ENCODE measurements around the gene AKNAD1. TPM values are rescaled to one million over a fixed set of nuclear protein-coding genes. Genes with fewer than 3 reads are reported as not detected.

AKNAD1 gene
- total and polyA plus RNA-seq, 2 donors (not counting 1 experiment from before 2014, with no cell fraction given) = not detected

- Histone ChIP-seq H3K4me1 (ENCODE audit: control insufficient read depth in 2 of 2, insufficient read depth in 2 of 2, low read length in 2 of 2) (no peaks in the 10 kb centered on the region), H3K4me3 (ENCODE audit: control extremely low read depth in 1 of 5, extremely low read depth in 1 of 5, insufficient read depth in 1 of 5, low read depth in 2 of 5, low read length in 4 of 5) (no peak overlapping the region), H3K4me2 (replicated peaks; ENCODE audit: low read depth, low read length, poor library complexity, severe bottlenecking) (no peak overlapping the region), H3K27me3 (replicated peaks in 1 of 4; ENCODE audit: control extremely low read depth in 1 of 4, control insufficient read depth in 3 of 4, insufficient read depth in 4 of 4, low read length in 3 of 4) (no peaks in the 10 kb centered on the region), H4K20me1 (ENCODE audit: control insufficient read depth, insufficient read depth, low read length, poor library complexity, severe bottlenecking) (no peaks in the 10 kb centered on the region), H3K9ac (ENCODE audit: low read length) (no peak overlapping the region), H2AFZ (ENCODE audit: insufficient read depth, low read depth, low read length, poor library complexity, severe bottlenecking) (no peak overlapping the region), H3K36me3 (replicated peaks in 1 of 2; ENCODE audit: control extremely low read depth in 1 of 2, control insufficient read depth in 1 of 2, extremely low read depth in 1 of 2, insufficient read depth in 2 of 2, low read length in 1 of 2) (peaks cover 7 to 59% of the 10 kb centered on the region in 2 experiments), H3K79me2 (ENCODE audit: control insufficient read depth, insufficient read depth, low read length) (no peaks in the 10 kb centered on the region), H3K9me3 (ENCODE audit: control extremely low read depth in 1 of 3, control insufficient read depth in 2 of 3, insufficient read depth in 1 of 3, low read length in 2 of 3) (no peaks in the 10 kb centered on the region), H3K27ac (ENCODE audit: low read length in 2 of 2) (no peak overlapping the region)
- no peaks in the 10 kb centered on the region for H3K4me1 Mint-ChIP-seq
- H3K27me3 Mint-ChIP-seq = no peaks in the 10 kb centered on the region
- H3K9me3 Mint-ChIP-seq (ENCODE audit: insufficient read depth) = no peaks in the 10 kb centered on the region
- DNase-seq = no peak
- POLR2A ChIA-PET = no interaction called here
- no peak overlapping the region for H3K4me3 Mint-ChIP-seq
- WGBS (ENCODE audit: insufficient coverage) = no CpG with 5 or more reads among the region's 1 CpG
- intact Hi-C loops (cut with micrococcal nuclease) = no loop called here
- TF ChIP-seq CTCF (IDR thresholded peaks at IDR 0.05) = no peak
- TF ChIP-seq EZH2 (IDR thresholded peaks at IDR 0.05; ENCODE audit: borderline replicate concordance, insufficient read depth, low read depth, low read length, poor library complexity, severe bottlenecking) = no peak
- CTCF ChIA-PET = no interaction called here
- H3K27ac Mint-ChIP-seq = no peak overlapping the region
- no peak for ATAC-seq (ENCODE audit: low read depth)
Observed at GRCh38 chr1:108799001-108799400, 57.9 kb downstream of the AKNAD1 start.

DNA sequence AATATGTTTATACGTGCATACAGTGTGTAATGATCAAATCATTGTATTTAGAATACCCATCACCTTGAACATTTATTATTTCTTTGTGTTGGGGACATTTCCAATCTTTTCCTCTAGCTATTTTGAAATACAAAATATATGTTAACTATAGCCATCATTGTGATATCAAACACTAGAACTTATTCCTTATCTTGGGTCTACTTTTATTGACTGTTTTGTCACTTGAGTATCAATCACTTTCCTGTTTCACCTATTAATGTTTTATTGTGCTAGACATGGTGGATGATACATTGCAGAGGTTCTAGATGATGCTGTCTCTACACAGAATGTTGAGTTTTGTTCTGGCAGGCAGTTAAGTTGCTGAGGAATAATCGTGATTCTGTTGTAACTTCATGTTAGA is 64.5 kb downstream of the AKNAD1 start:
- Histone ChIP-seq H3K9me3 (ENCODE audit: control extremely low read depth in 1 of 3, control insufficient read depth in 2 of 3, insufficient read depth in 1 of 3, low read length in 2 of 3) (peaks cover 0 to 16% (median 7%) of the 10 kb centered on the region in 3 donors), H3K4me1 (ENCODE audit: control insufficient read depth in 2 of 2, insufficient read depth in 2 of 2, low read length in 2 of 2) (no peaks in the 10 kb centered on the region), H3K4me3 (ENCODE audit: control extremely low read depth in 1 of 5, extremely low read depth in 1 of 5, insufficient read depth in 1 of 5, low read depth in 2 of 5, low read length in 4 of 5) (no peak overlapping the region), H3K9ac (ENCODE audit: low read length) (no peak overlapping the region), H3K36me3 (replicated peaks in 1 of 2; ENCODE audit: control extremely low read depth in 1 of 2, control insufficient read depth in 1 of 2, extremely low read depth in 1 of 2, insufficient read depth in 2 of 2, low read length in 1 of 2) (peaks cover 7 to 47% of the 10 kb centered on the region in 2 experiments), H3K79me2 (ENCODE audit: control insufficient read depth, insufficient read depth, low read length) (no peaks in the 10 kb centered on the region), H3K27ac (ENCODE audit: low read length in 2 of 2) (no peak overlapping the region), H2AFZ (ENCODE audit: insufficient read depth, low read depth, low read length, poor library complexity, severe bottlenecking) (no peak overlapping the region), H3K27me3 (replicated peaks in 1 of 4; ENCODE audit: control extremely low read depth in 1 of 4, control insufficient read depth in 3 of 4, insufficient read depth in 4 of 4, low read length in 3 of 4) (no peaks in the 10 kb centered on the region), H3K4me2 (replicated peaks; ENCODE audit: low read depth, low read length, poor library complexity, severe bottlenecking) (no peak overlapping the region), H4K20me1 (ENCODE audit: control insufficient read depth, insufficient read depth, low read length, poor library complexity, severe bottlenecking) (no peaks in the 10 kb centered on the region)
- DNase-seq = no peak
- Mint-ChIP-seq H3K27ac (no peak overlapping the region), H3K27me3 (no peaks in the 10 kb centered on the region), H3K9me3 (ENCODE audit: insufficient read depth) (peaks cover 10% of the 10 kb centered on the region), H3K4me3 (no peak overlapping the region), H3K4me1 (no peaks in the 10 kb centered on the region)
- intact Hi-C loops (cut with micrococcal nuclease) = no loop called here
- TF ChIP-seq CTCF (IDR thresholded peaks at IDR 0.05) (no peak), EZH2 (IDR thresholded peaks at IDR 0.05; ENCODE audit: borderline replicate concordance, insufficient read depth, low read depth, low read length, poor library complexity, severe bottlenecking) (no peak)
- ATAC-seq (ENCODE audit: low read depth) = no peak
- WGBS (ENCODE audit: insufficient coverage) = no CpG with 5 or more reads among the region's 2 CpGs
- CTCF ChIA-PET = interaction anchor here (0.6 to 0.7 kb wide), 2 partner anchors 14 to 106 kb away, joined by 3 to 4 read pairs; no protein-coding TSS in a partner anchor
- POLR2A ChIA-PET = no interaction called here
